Gastrocnemius medialis (tissue), 4 donors: ENCODE results near the gene IQSEC1. TPM values are rescaled to one million over a fixed set of nuclear protein-coding genes. Genes with fewer than 3 reads are reported as not detected.

Experiments used
- ATAC-seq, 2 donors: fragments of 150-250 bp; one replicate each; pipeline ENCODE4 v1.9.1; 2016
- DNase-seq, 2 donors: peaks; one replicate each; pipeline ENCODE4 v3.0.0-alpha.2; 2019
- H3K27ac ChIP-seq, 4 donors: fragments of 200-600 bp; sonication (generic); 1 replicate in 1 of 4; 2 replicates in 3 of 4; pipeline ENCODE4 v1.5.1; 2016 to 2018; ENCODE audit warnings: mild to moderate bottlenecking in 2 of 4, moderate library complexity in 1 of 4
- H3K27me3 ChIP-seq, 3 donors: fragments of 200-600 bp; sonication (generic) in 2 of 3; 1 replicate in 1 of 3; 2 replicates in 2 of 3; pipeline versions ENCODE4 v1.5.1 to v1.6.0; 2016 to 2019; ENCODE audit warnings: mild to moderate bottlenecking in 1 of 3, moderate library complexity in 1 of 3
- H3K36me3 ChIP-seq, 2 donors: fragments of 200-600 bp; sonication (generic) in 1 of 2; one replicate each; pipeline ENCODE4 v1.5.1; 2017 to 2018
- H3K4me1 ChIP-seq, 2 donors: fragments of 200-600 bp; sonication (generic) in 1 of 2; one replicate each; pipeline ENCODE4 v1.5.1; 2016 to 2017; ENCODE audit warnings: mild to moderate bottlenecking in 2 of 2
- H3K4me3 ChIP-seq, 4 donors: fragments of 200-600 bp; sonication (generic) in 3 of 4; 1 replicate in 1 of 4; 2 replicates in 3 of 4; pipeline ENCODE4 v1.5.1; 2016 to 2019; ENCODE audit warnings: mild to moderate bottlenecking in 2 of 4
- H3K9me3 ChIP-seq, 3 donors: fragments of 200-600 bp; sonication (generic) in 2 of 3; 1 replicate in 1 of 3; 2 replicates in 2 of 3; pipeline ENCODE4 v1.5.1; 2016 to 2019
- CTCF ChIP-seq, 5 experiments: fragments of 450-650 bp in 3 of 5; fragments of 200-600 bp in 2 of 5; sonication (generic) in 2 of 5; IDR thresholded peaks in 4 of 5; conservative IDR thresholded peaks in 1 of 5; 1 replicate in 4 of 5; 2 replicates in 1 of 5; pipeline ENCODE4 v1.5.1; 2016 to 2019; ENCODE audit warnings: antibody characterized with exemption in 5 of 5, mild to moderate bottlenecking in 3 of 5, moderate library complexity in 3 of 5
- POLR2A ChIP-seq, 2 donors: fragments of 450-650 bp; IDR thresholded peaks; one replicate each; pipeline ENCODE4 v1.6.1; 2017; ENCODE audit warnings: antibody characterized with exemption in 2 of 2, mild to moderate bottlenecking in 2 of 2, moderate library complexity in 2 of 2
- in situ Hi-C, 4 donors: fragments of 200-750 bp; cut with MboI; loops; one replicate each; pipeline versions ENCODE4 v1.15.0 to v1.8.0; 2017; ENCODE audit warnings: low sequenced_read_pairs in 4 of 4
- intact Hi-C: fragments of 100-400 bp; cut with DNase I; formaldehyde crosslinking; loops from one replicate; pipeline ENCODE4 v1.15.1; 2023; ENCODE audit warnings: low total_unique reads
- total RNA-seq, 4 donors: library from RNA; depleted of rRNA; stranded (reverse); fragments of >200 nt; gene quantifications; one replicate each; pipeline versions ENCODE4 v1.1.0 to v1.2.3, GENCODE V29; 2016

The IQSEC1 gene
- total RNA-seq, 4 donors from 2014 or later = 15.2 to 31.3 (median 28.0) TPM

- peak overlapping the region in 1 of 4 donors; percentile 84 for H3K27ac ChIP-seq
- H3K4me1 ChIP-seq = peaks cover 71 to 78% of the 10 kb centered on the region in 2 donors
- intact Hi-C loops = loop anchor here (2.0 kb wide), 1 partner anchor 65 kb away; no protein-coding TSS in a partner anchor
- no peaks in the 10 kb centered on the region for H3K9me3 ChIP-seq
- H3K27me3 ChIP-seq = no peaks in the 10 kb centered on the region
- DNase-seq = no peak
- no peaks in the 10 kb centered on the region for H3K36me3 ChIP-seq
- no peak for TF ChIP-seq CTCF (IDR thresholded peaks at IDR 0.05 in 4 of 5, conservative IDR thresholded peaks at IDR 0.05 in 1 of 5)
- no peak for TF ChIP-seq POLR2A (IDR thresholded peaks at IDR 0.05)
- no peak for ATAC-seq
- in situ Hi-C loops = loop anchor here in 2 of 4 donors (10.0 kb wide), 1 partner anchor 55 kb away; no protein-coding TSS in a partner anchor
- H3K4me3 ChIP-seq = no peak overlapping the region
These were observed 143.4 kb downstream of the IQSEC1 start for GRCh38 chr3:12929801-12930200.

GRCh38 chr3:12926660-12927059, 146.6 kb downstream of the IQSEC1 start:
- in situ Hi-C loops (no loop called here), intact Hi-C loops (loop anchor here (2.0 kb wide), 1 partner anchor 44 kb away; no protein-coding TSS in a partner anchor)
- Histone ChIP-seq H3K27ac (peak overlapping the region; percentile 64 to 77 (median 72)), H3K4me3 (no peak overlapping the region), H3K36me3 (no peaks in the 10 kb centered on the region), H3K27me3 (no peaks in the 10 kb centered on the region), H3K9me3 (no peaks in the 10 kb centered on the region), H3K4me1 (peaks cover 52 to 64% of the 10 kb centered on the region in 2 donors)
- TF ChIP-seq CTCF (IDR thresholded peaks at IDR 0.05 in 4 of 5, conservative IDR thresholded peaks at IDR 0.05 in 1 of 5) = no peak
- TF ChIP-seq POLR2A (IDR thresholded peaks at IDR 0.05) = no peak
- peak; percentile 81 to 89 for DNase-seq
- ATAC-seq = peak; percentile 82 to 95

GRCh38 chr3:12925648-12926047, 147.6 kb downstream of the IQSEC1 start:
- no peak overlapping the region for H3K4me3 ChIP-seq
- H3K27me3 ChIP-seq = no peaks in the 10 kb centered on the region
- TF ChIP-seq POLR2A (IDR thresholded peaks at IDR 0.05) (no peak), CTCF (IDR thresholded peaks at IDR 0.05 in 4 of 5, conservative IDR thresholded peaks at IDR 0.05 in 1 of 5) (no peak)
- DNase-seq (no peak), ATAC-seq (no peak)
- intact Hi-C loops = loop anchor here (2.0 kb wide), 1 partner anchor 45 kb away; no protein-coding TSS in a partner anchor
- peaks cover 42 to 54% of the 10 kb centered on the region in 2 donors for H3K4me1 ChIP-seq
- H3K36me3 ChIP-seq = no peaks in the 10 kb centered on the region
- no peaks in the 10 kb centered on the region for H3K9me3 ChIP-seq
- in situ Hi-C loops = no loop called here
- H3K27ac ChIP-seq = peak overlapping the region in 1 of 4 donors; percentile 77

GRCh38 chr3:12924437-12924836, 148.8 kb downstream of the IQSEC1 start:
- Histone ChIP-seq H3K27me3 (no peaks in the 10 kb centered on the region), H3K27ac (no peak overlapping the region), H3K4me3 (no peak overlapping the region), H3K9me3 (no peaks in the 10 kb centered on the region), H3K4me1 (peaks cover 36 to 50% of the 10 kb centered on the region in 2 donors), H3K36me3 (peaks cover 0 to 4% of the 10 kb centered on the region in 2 donors)
- intact Hi-C loops = no loop called here
- ATAC-seq = no peak
- in situ Hi-C loops = no loop called here
- no peak for DNase-seq
- TF ChIP-seq CTCF (IDR thresholded peaks at IDR 0.05 in 4 of 5, conservative IDR thresholded peaks at IDR 0.05 in 1 of 5) (no peak), POLR2A (IDR thresholded peaks at IDR 0.05) (no peak)
